Stimulated activated CD4-positive, alpha-beta T cell treated with anti-CD3 and anti-CD28 coated beads, Interleukin-4, amount 100 ng/mL, for 1 hour (primary cell): ENCODE measurements around the gene PLIN3.
A peak's percentile ranks its signal among the peaks of the same experiment; 100 is the strongest.
"Not testable (repeated sequence)": the region's sequence is repeated elsewhere in the genome, so short reads cannot be mapped to it uniquely, and the experiment has no call there.

Experiments used
- DNase-seq: peaks from one replicate; pipeline ENCODE4 v3.0.0-alpha.2; 2020

PLIN3 gene, protein sequence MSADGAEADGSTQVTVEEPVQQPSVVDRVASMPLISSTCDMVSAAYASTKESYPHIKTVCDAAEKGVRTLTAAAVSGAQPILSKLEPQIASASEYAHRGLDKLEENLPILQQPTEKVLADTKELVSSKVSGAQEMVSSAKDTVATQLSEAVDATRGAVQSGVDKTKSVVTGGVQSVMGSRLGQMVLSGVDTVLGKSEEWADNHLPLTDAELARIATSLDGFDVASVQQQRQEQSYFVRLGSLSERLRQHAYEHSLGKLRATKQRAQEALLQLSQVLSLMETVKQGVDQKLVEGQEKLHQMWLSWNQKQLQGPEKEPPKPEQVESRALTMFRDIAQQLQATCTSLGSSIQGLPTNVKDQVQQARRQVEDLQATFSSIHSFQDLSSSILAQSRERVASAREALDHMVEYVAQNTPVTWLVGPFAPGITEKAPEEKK

DNA sequence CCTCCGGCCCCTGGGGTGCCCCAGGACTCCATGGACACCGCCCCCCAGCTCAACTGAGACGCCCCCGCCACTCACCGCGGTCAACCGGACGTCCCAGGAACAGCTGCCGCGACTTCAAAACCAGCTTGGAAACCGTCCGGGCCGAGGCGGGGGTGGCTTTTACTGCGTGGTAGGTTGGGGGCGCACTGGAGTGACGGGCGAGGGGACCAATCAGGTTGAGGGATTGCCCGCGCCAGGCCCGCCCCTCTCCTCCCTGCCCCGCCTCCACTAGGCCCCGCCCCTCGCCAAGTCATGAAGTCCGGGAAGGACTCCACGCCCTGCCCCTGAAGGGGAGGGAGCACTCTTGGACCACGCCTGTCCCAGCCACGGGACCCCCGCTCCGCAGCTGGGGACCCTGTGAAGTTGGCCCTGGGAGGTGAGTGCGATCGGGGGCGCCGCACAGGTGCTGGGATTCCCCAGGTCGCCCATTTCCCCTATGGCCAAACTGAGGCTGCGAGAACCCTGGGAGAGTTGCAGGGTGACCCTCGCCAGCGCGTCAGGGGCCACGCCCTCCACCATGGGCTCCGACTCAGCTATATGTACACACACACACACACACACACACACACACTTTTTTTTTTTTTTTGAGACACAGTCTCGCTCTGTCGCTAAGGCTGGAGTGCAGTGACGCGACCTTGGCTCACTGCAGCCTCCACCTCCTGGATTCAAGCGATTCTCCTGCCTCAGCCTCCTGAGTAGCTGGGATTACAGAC is at the start of gene PLIN3:
TSS of gene PLIN3 (minus strand) at position 134 of the 752 bp plus-strand sequence. CDS start 6,273 bp downstream, outside the sequence.
- peak; percentile 94 for DNase-seq

DNA sequence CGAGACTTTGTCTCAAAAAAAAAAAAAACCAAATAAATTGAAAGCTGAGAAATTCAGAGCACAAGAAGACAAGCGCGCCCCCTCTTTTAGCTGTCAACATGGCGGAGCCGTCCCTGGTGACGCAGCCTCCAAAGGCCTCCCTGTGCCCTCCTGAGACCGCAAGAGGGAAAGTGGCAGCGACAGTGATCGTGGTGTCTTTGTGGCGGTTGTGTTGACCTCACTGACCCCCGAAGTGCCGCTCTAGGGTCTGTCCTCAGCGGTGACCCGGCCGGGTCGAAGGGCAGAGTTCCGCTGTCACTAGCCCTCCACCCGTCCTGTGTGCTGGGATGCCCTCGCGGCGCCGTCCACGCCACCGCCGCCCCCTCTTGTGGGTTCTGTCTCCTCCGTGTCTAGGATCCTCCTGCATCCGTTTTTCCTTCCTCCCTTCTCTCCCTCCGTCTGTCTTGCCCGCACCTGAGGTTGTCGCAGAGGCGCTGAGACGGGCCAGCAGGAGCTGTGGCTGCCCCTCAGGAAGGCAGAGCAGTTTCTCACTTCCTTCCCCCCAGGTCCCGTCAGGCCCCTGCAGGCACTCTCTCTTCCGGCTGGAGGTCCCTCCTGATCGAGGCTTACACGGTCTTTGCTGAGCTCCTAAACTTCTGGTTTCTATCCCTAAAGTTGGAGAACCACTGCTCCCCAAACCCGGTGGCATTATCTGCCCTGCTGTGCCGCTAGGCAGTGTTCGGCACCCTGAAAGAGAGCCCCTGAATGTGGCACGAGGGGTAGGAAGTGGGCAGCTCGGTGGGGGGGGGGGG is 49.0 kb upstream of the PLIN3 start:
- DNase-seq: peak; percentile 43

DNA sequence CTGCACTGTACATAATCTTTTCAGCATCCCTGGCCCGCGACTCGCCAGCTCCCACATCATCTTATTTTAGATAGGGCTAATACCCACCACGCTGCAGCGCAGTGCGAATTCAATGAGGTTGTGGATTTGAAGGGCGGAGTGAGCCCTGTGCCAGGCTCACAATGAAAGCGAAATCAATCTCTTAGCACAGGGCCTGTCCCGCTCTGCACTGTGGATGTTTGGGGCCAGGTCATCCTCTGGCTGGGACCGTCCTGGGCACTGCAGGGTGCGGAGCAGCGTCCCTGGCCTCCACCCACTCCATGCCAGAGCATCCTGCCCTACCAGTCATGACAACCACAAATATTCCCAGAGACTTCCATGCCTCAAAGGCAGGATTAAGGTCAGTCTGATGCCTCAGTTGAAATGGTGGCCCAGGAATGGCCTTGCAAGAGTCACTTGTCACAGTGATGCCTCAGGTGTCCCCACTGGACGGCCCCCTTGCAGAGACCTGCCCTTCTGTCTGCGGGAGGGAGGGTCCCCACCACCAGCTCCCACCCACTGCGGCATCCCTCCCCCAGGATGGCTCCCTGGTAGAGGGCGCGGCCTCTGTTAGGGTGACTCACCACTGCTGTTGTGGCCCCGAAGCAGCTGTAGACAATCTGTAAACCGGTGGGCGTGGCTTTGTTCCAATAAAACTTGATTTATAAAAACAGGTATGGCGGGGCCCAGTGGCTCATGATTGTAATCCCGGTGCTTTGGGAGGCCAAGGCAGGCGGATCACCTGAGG is 47.5 kb upstream of the PLIN3 start:
- DNase-seq: peak; percentile 71

DNA sequence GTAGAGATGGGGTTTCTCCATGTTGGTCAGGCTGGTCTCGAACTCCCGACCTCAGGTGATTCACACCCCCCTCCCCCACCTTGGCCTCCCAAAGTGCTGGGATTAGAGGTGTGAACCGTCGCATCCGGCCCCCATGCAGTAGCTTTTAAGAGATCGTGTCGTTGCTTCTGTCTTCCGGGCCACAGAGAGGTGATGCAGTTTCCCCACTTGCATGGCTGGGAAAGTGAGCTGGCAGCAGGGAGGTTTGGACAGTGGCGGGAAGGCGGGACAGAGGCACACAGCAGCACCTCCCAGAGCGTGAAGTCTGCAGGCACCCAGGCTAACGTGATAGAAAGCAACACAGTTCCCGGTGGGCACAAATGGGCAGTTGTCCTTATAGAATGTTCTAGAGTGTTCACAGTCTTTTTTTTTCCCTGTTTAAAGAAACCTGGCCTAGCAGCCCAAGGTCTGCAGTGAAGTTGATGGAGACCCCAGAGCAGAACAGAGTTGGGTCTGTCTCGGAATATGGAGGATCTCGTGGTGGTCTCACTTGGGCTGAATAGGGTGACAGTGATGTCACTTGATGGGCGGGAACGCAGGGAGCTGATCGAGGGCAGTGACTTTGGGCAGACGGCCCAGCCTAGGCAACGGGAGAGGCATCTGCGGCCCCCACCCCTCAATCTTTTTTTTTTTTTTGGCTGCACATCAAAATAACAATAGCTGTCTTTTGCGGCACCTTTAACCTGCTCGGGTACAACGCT is 46.7 kb upstream of the PLIN3 start:
- DNase-seq: no peak

DNA sequence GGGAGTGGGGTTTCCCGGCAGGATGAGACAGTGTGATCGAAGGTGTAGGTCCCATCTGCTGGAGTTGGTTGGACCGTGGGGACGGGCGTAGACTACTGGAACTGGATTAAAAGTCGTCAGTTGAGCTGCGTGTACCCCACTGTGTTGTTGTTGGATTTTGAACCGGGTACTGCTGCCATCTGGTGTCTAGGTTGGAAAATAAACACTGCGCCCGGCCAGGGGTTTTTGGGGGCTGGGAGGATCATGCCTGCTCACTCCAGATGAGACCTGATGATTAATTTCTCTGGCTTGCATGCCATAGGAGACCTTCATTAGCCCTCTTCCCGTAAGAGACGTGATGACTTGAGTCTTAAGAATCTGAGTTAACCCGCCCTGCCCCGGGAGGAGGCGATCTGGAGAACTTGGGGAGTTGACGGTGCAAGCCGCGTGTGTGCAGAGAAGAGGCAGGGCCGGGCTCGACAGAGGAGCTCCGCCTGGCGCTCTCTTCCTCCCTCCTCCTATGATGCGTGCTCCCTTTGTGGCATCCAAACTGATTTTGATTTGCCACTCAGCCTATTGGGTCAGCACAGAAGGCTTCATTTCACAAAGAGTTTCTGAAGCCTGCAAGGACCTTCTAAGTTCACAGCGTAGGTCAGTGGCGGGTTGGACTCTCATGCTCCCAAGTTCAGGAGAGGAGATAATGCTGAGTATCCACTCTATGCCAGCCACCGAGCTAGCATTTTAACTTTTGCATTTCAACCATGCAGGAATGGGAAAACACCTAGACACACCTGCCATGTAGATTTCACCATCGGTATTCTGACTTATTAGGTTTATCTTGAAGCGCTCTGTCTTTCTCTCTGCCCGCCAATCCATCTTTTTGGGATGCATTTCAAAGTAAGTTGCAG is 44.6 kb upstream of the PLIN3 start:
- peak; percentile 72 for DNase-seq

DNA sequence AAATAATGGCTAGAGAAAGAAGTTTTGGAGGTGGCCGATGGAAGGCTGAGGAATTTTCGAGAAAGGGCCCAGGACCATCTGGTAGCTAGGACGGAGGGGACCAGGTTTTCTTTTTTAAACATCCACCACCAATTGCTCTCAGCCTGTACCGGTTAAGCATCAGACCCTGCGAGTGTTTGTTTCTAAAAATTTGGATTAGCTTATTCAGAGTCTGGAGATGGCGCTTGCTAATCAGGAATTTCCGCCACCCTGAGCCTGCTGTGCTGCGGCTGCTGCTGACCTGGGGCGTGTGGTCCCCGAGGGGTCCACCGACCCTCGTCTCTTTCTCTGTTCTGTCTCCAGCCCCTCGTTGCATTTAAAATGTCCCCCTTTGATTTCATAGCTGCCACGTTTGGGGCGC is 43.8 kb upstream of the PLIN3 start:
- DNase-seq: no peak

DNA sequence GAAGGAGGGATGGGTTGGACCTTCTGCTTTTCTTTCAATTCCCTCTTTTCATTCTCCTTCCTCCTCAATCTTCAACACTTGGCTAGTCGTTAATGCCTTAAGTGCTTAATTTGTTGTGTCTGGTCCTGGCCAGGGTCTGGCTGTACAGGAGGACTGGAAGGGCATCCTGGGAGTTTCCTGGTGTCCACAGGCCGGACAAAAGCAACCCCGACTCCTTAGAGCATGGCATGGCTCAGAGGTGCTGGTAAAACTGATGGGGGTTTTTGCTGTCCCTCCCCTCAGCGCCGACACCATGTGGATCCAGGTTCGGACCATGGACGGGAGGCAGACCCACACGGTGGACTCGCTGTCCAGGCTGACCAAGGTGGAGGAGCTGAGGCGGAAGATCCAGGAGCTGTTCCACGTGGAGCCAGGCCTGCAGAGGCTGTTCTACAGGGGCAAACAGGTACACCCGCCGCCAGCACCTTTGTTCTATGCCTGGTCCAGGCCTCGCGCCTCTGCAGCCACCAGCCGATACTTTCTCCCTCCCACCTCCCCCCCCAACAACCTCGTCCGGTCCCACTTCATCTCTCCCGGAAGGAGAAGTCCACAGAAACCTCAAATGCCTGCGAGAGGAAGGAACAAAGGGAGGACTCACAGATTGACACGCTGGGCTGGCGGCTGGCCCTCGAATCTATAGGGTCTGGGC is 43.3 kb upstream of the PLIN3 start:
- peak; percentile 18 for DNase-seq

DNA sequence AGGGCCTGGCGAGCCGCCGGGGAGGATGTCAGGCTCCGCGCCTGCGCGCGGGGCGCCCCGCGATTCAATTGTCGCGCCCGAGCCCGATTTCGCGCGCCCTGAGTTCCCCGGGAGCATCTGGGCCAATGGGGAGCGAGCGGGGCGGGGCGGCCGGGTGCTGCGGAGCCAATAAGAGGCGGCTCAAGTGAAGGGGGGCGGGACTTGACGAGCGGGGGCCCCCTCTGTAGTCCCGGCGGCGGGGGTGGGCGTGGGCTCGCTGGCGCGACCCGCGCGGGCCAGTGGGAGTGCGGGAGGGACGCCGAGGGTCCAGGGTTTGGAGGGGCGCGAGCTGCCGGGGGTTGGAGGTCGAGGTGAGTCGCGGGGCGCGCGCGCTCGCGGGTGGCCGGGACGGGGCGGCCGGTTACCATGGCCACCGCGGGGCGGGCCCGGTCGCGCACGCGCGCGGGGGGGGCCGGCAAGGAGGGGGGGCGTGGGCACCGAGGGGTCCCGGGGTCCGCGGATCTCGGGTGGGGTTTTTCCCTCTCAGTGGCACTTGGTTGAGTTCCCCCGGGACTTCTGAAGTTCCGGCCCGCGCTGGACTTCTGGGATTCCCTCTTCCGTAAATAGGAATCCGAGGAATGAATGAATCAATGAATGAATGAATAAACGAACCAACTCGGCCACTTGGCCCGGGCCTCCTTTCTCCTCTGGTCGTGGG is 42.6 kb upstream of the PLIN3 start:
- peak; percentile 96 for DNase-seq

DNA sequence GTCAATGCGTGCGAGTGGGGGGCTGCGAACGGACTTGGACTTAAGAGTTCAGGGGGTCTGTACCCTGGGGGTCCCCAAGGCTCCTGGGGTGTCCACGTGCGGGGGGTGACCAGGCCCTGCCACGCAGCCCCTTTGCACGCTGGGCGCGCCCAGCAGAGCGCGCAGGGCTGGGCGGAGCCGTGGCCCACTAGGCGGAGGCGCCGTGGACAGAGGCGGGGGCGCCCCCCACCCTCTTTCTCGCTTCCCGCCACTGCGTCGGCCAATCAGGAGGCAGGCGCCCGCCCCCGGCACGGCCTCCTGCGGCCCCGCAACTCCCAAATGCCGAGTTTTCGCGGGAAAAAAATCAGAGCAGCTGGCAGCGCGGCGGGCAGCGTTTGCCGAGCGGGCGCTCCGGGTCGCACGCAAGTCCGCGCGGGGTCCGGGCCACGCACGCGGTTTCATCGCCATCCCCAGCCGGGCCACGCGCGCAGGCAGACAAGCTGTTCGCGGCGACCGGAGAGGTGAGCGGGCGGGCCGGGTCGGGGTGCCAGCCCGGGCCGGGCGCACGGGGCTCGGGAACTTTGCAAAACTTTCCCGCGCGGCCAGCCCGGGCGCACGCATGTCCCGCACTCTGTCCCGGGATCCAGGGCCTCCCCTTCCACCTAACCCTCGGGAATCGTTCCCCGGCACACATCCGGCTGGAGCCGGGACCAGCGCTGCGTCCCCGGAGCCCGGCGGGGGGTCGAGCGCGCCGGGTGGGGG is 41.9 kb upstream of the PLIN3 start, which contains the start of gene UHRF1:
TSS of gene UHRF1 (plus strand) at position 346 of the 741 bp plus-strand sequence. CDS start 1,385 bp downstream, outside the sequence.
- peak; percentile 60 for DNase-seq

DNA sequence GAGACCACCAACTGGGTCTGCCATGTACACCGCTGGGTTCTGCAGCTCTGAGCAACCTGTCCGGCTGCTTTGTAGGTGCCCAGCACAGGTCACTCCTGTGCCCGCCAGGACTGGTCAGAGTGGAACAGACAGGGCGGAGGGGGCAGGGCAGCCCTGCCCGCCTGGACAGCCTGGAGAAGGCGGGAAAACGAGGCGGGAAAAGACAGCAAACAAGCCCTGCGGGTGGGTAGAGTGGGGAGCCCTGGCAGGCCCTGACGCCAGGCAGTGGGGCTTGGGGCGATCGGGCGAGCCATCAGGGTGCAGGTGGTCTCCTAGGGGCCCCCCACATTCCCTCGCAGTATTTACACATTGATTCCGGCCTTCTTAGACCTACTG is 41.3 kb upstream of the PLIN3 start:
- no peak for DNase-seq

DNA sequence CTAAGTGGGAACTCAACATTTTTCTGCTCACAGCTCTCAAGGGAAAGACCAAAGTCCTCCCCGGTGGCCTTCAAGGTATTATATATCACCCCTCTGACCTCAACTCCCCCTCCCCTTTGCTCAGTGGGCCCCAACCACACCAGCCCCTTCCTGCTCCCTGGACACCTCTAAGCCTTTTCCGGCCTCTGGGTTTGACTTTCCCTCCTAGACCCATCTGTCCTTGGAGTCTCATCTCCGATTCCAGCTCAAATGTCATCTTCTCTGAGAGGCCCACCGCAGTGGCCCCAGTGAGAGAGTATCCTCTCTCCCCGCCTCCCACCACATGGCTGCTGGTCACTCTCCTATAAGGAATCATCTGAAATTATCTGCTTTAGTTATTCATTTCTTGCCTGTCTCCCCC is 40.9 kb upstream of the PLIN3 start:
- DNase-seq: no peak

DNA sequence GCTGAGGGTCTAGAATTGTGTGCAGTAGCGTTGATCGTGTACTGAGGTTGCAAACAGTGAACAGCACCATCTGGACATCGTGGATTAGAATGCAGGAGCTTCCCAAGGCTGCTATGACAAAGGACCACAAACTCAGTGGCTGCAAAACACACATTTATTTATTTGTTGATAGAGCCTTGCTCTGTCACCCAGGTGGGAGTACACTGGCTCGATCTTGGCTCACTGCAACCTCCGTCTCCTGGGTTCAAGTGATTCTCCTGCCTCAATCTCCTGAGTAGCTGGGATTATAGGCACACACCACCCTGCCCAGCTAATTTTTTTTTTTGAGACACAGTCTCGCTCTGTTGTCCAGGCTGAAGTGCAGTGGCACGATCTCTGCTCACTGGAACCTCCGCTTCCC is 39.5 kb upstream of the PLIN3 start:
- no peak for DNase-seq

DNA sequence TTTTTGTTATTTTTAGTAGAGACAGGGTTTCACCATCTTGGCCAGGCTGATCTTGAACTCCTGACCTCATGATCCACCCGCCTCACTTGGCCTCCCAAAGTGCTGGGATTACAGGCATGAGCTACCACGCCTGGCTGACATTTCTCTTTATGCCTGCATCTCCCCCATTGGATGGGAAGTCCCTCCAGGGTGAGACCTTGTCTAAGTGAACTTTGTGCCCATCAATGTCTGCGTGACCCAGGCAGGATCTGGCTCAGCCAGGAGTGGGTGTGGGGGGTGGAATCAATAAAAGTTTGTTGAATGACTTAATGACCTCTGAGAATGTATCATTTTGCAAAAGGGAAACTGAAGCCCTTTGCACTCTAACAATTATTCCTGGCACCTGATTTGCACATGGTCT is 37.0 kb upstream of the PLIN3 start:
- no peak for DNase-seq

DNA sequence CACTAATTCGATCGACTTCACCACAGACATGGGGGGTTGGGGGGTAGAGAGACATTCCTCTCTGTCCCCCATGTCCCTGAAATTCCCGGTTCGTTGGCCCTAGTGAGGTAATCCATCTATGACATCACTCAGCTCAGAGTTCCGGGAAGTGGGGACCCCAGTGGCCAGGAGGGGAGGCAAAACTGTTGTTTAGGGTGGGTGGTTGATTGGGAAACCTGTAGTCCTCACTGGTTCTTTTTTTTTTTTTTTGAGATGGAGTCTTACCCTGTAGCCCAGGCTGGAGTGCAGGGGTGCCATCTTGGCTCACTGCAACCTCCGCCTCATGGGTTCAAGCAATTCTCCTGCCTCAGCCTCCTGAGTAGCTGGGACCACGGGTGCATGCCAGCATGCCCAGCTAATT is 35.3 kb upstream of the PLIN3 start, which contains the start of gene ARRDC5:
TSS of gene ARRDC5 (minus strand) at position 101 of the 400 bp plus-strand sequence. CDS start at position 30, 71 bp downstream.
- DNase-seq: no peak

DNA sequence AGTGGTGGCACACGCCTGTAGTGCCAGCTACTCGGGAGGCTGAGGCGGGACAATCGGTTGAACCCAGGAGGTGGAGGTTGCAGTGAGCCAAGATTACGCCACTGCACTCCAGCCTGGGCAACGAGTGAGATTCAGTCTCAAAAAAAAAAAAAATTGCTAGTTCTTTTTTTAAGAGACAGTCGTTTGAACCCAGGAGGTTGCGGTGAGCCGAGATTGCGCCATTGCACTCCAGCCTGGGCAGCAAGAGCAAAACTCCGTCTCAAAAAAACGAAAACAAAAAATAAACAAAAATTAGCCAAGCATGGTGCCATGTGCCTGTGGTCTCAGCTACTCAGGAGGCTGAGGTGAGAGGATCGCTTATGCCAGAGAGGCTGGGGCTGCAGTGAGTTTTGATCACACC is 33.4 kb upstream of the PLIN3 start:
- DNase-seq: not testable (repeated sequence)

DNA sequence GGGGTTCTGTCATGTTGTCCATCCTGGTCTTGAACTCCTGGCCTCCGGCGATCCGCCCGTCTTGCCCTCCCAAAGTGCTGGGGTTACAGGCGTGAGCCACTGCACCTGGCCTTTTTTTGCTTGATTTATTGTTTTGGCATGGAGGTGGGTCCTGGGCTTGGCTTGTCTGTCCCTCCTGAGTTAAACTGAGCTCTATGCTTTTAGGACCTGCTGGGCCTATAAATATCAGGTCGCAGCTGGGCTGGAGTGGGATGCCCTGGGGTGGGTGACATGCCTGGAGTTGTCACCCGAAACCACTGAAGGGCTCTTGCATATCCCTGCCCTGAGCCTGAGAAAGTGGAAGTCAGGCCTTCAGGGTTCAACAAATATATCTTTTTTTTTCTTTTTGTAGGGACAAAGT is 29.7 kb upstream of the PLIN3 start:
- no peak for DNase-seq

DNA sequence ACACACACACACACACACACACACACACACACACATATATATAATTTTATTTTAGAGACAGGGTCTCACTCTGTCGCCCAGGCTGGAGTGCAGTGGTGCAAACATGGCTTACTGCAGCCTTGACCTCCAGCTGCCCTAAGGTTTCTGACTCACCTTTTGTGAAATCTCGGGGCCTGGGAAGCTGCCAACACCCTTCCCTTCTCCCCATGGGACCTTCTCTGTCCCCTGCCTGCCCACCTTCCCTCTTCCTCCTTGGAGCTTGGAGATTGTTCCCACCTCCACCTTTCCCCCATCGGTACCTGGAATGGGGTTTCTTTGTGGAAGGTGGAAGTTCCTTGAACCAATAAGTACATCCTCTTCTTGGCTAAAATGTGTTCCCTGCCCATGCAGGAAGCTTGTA is 28.9 kb upstream of the PLIN3 start:
- DNase-seq: no peak

DNA sequence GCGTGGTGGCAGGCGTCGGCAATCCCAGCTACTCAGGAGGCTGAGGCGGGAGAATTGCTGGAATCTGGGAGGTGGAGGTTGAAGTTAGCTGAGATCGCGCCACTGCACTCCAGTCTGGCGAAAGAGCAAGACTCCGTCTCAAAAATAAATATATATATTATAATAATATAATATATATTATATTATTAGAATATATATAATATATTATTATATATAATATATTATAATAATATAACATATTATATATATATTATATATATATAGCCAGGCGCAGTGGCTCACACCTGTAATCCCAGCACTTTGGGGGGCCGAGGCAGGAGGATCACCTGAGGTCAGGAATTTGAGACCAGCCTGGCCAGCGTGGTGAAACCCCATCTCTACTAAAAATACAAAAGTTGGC is 25.5 kb upstream of the PLIN3 start:
- DNase-seq: not testable (repeated sequence)
